HepG2 (cell line): ENCODE measurements around the gene PRKCE. TPM values are rescaled to one million over a fixed set of nuclear protein-coding genes. Genes with fewer than 3 reads are reported as not detected.

Experiments
- ADNP ChIP-seq: sonication (generic); formaldehyde crosslinking; IDR thresholded peaks from 2 replicates; pipeline ENCODE4 v1.4.0; 2020; ENCODE audit warnings: missing genetic modification reagents
- FLYWCH1 ChIP-seq: sonication (generic); formaldehyde crosslinking; IDR thresholded peaks from 2 replicates; pipeline ENCODE4 v1.8.1; 2023; ENCODE audit warnings: mild to moderate bottlenecking, missing genetic modification reagents
- POLR2AphosphoS5 ChIP-seq: IDR thresholded peaks from 2 replicates; pipeline ENCODE4 v1.6.1; 2012; ENCODE audit warnings: low read depth, low read length
- ZNF232 ChIP-seq: sonication (generic); formaldehyde crosslinking; IDR thresholded peaks from 2 replicates; pipeline ENCODE4 v1.4.0; 2020; ENCODE audit warnings: missing genetic modification reagents, borderline replicate concordance
- ZNF331 ChIP-seq: sonication (generic); formaldehyde crosslinking; IDR thresholded peaks from 2 replicates; pipeline ENCODE4 v1.4.0; 2020; ENCODE audit warnings: missing genetic modification reagents
- polyA plus RNA-seq, 8 experiments: library from polyadenylated mRNA; depleted of rRNA in 3 of 8; stranded (reverse) in 7 of 8; unstranded in 1 of 8; fragments of >200 nt; fragmentation: Illumina TruSeq in 4 of 8; extraction: Trizol in 4 of 8; gene quantifications; 2 replicates each; pipeline versions ENCODE4 v1.2.1 to v1.2.3, GENCODE V29; 2011 to 2016; ENCODE audit warnings: low read depth in 4 of 8, missing spikeins in 1 of 8, mixed read lengths in 1 of 8; ENCODE audit not compliant: insufficient read depth in 1 of 8
- total RNA-seq, 5 experiments: library from RNA; depleted of rRNA; stranded (reverse); fragments of >200 nt; fragmentation: Illumina TruSeq; extraction: Trizol; gene quantifications; 2 replicates each; pipeline ENCODE4 v1.2.3, GENCODE V29; 2016; ENCODE audit warnings: low read depth in 1 of 5
- TF ChIP-seq, protein P1 (sequence below), 2 experiments: fragments of 450-650 bp in 1 of 2; sonication (generic) in 1 of 2; formaldehyde crosslinking in 1 of 2; IDR thresholded peaks; 2 replicates each; pipeline versions ENCODE4 v1.6.1 to v1.8.0; 2016 to 2022; ENCODE audit warnings: antibody characterized with exemption in 1 of 2, mild to moderate bottlenecking in 1 of 2, missing genetic modification reagents in 1 of 2

Gene PRKCE
- total and polyA plus RNA-seq, 2 of the 13 experiments (the other 11 are each of a cell fraction or from before 2014, with no cell fraction given), result 1.0 to 3.9 TPM

DNA sequence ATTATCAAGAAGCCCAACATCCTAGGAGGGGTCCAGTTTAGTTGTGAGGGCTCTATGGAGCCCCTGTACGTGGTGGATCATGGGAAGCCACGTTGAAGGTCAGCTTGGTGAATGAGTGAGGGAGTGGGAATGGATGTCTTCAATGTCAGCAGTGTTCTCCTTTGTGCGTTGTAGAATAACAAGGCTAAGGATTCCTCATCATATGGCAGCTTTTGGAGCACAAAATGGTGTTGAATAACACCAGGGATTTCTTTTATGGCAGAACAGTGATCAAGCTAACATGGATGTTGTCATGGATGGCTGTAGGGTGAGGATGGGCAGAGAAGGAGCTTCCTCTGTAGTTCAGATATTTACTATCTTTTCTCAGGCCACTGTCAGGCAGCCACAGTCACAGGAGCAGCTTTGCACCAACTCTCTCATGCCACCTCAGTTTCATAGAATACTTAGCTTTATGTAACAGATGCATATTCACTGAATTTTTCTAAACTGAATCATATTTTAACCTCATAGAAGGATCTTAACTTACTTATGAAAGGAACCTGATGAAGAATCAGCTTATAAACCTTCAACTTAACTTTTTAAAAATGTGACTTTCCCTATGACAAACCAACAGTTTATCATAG, 361.3 kb downstream of the PRKCE start (continued):
- TF ChIP-seq, protein P1, sequence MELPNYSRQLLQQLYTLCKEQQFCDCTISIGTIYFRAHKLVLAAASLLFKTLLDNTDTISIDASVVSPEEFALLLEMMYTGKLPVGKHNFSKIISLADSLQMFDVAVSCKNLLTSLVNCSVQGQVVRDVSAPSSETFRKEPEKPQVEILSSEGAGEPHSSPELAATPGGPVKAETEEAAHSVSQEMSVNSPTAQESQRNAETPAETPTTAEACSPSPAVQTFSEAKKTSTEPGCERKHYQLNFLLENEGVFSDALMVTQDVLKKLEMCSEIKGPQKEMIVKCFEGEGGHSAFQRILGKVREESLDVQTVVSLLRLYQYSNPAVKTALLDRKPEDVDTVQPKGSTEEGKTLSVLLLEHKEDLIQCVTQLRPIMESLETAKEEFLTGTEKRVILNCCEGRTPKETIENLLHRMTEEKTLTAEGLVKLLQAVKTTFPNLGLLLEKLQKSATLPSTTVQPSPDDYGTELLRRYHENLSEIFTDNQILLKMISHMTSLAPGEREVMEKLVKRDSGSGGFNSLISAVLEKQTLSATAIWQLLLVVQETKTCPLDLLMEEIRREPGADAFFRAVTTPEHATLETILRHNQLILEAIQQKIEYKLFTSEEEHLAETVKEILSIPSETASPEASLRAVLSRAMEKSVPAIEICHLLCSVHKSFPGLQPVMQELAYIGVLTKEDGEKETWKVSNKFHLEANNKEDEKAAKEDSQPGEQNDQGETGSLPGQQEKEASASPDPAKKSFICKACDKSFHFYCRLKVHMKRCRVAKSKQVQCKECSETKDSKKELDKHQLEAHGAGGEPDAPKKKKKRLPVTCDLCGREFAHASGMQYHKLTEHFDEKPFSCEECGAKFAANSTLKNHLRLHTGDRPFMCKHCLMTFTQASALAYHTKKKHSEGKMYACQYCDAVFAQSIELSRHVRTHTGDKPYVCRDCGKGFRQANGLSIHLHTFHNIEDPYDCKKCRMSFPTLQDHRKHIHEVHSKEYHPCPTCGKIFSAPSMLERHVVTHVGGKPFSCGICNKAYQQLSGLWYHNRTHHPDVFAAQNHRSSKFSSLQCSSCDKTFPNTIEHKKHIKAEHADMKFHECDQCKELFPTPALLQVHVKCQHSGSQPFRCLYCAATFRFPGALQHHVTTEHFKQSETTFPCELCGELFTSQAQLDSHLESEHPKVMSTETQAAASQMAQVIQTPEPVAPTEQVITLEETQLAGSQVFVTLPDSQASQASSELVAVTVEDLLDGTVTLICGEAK (IDR thresholded peaks at IDR 0.05), result no peak
- TF ChIP-seq, protein P1 (CRISPR knock-in tag; IDR thresholded peaks at IDR 0.05), result no peak
- TF ChIP-seq ZNF232 (CRISPR knock-in tag) (no peak), FLYWCH1 (CRISPR knock-in tag) (no peak), ZNF331 (CRISPR knock-in tag) (no peak), POLR2AphosphoS5 (no peak), ADNP (CRISPR knock-in tag) (no peak)
